Liver (tissue), 3 donors: Measurements from ENCODE around the gene ZCCHC18.
"Not testable (repeated sequence)": the region's sequence is repeated elsewhere in the genome, so short reads cannot be mapped to it uniquely, and the experiment has no call there.

Experiments used
- CTCF ChIP-seq: fragments of 150-350 bp; IDR thresholded peaks from 2 replicates; pipeline ENCODE4 v1.5.1; 2017; ENCODE audit warnings: improper control_type of control experiment, low read depth, low read length; ENCODE audit not compliant: missing input control
- GABPA ChIP-seq, 2 donors: IDR thresholded peaks in 1 of 2; conservative IDR thresholded peaks in 1 of 2; 2 replicates each; pipeline ENCODE4 v1.6.1; 2016; ENCODE audit warnings: antibody characterized with exemption in 2 of 2, mild to moderate bottlenecking in 1 of 2, moderate library complexity in 1 of 2
- REST ChIP-seq: IDR thresholded peaks from 2 replicates; pipeline ENCODE4 v1.6.1; 2016; ENCODE audit warnings: antibody characterized with exemption, mild to moderate bottlenecking
- donor health status: healthy.
- donor health status: healthy.

- TF ChIP-seq REST; CTCF; GABPA (IDR thresholded peaks at IDR 0.05 in 1 of 2, conservative IDR thresholded peaks at IDR 0.05 in 1 of 2): not testable (repeated sequence)
Measured at GRCh38 chrX:104062636-104063035, 49.7 kb upstream of the ZCCHC18 start.
